ENCODE measurements around the gene LIPN. TPM values are rescaled to one million over a fixed set of nuclear protein-coding genes. Genes with fewer than 3 reads are reported as not detected.

The LIPN gene
- total and polyA plus RNA-seq, 4 donors = 0.07 to 0.25 (median 0.09) TPM; not detected in 1

DNA sequence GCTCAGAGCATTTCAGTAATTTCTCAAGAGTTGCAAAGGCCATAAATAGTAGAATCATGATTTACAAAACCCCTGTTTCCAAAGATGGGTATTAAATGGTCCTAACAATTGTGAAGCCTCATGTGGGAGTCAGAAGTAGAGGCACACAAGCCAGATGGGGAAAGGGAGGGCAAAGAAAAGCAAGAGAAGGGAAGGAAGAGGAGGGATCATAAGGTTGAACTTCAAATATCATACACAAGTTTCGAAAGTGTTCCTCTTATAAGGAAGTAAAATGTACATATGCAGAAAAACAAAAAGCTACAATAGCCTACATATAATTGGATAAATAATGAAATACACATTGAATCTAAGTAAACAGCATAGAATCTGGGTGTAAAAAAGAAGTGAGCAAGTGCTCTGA lies 6.0 kb downstream of the LIPN start:
- no peak overlapping the region for H3K4me3 ChIP-seq (ENCODE audit: low read depth in 1 of 3, low read length in 3 of 3)
- 89% methylated on average over 1 of the region's 1 CpG for WGBS

More for the DNA sequence above, 6.0 kb downstream of the LIPN start:
- no peaks in the 10 kb centered on the region for H3K9me3 ChIP-seq (ENCODE audit: control insufficient read depth in 4 of 4, low read length in 3 of 4)
- no peaks in the 10 kb centered on the region for H3K36me3 ChIP-seq (ENCODE audit: control insufficient read depth in 4 of 4, insufficient read depth in 3 of 4, low read depth in 1 of 4, low read length in 3 of 4)
- H3K27me3 ChIP-seq (ENCODE audit: control insufficient read depth in 4 of 4, insufficient read depth in 4 of 4, low read length in 3 of 4) = no peaks in the 10 kb centered on the region
- H3K27ac ChIP-seq (ENCODE audit: low read depth in 1 of 2, low read length in 2 of 2) = no peak overlapping the region
- DNase-seq (ENCODE audit: low spot score) = no peak
- peaks cover 3 to 15% (median 4%) of the 10 kb centered on the region in 4 donors for H3K4me1 ChIP-seq (ENCODE audit: control insufficient read depth in 4 of 4, insufficient read depth in 4 of 4, low read length in 3 of 4)
- no peak overlapping the region for H3K9ac ChIP-seq (ENCODE audit: low read depth in 1 of 2, low read length in 2 of 2)
- TF ChIP-seq HNF4G (IDR thresholded peaks at IDR 0.05) (no peak), YY1 (IDR thresholded peaks at IDR 0.05) (no peak), SP1 (IDR thresholded peaks at IDR 0.05) (no peak), FOXA1 (IDR thresholded peaks at IDR 0.05) (no peak), ATF3 (IDR thresholded peaks at IDR 0.05) (no peak), FOXA2 (IDR thresholded peaks at IDR 0.05) (no peak), GABPA (IDR thresholded peaks at IDR 0.05 in 1 of 2, conservative IDR thresholded peaks at IDR 0.05 in 1 of 2) (no peak), TAF1 (conservative IDR thresholded peaks at IDR 0.05) (no peak), RXRA (IDR thresholded peaks at IDR 0.05) (no peak), RAD21 (IDR thresholded peaks at IDR 0.05) (no peak), JUND (IDR thresholded peaks at IDR 0.05) (no peak), EGR1 (IDR thresholded peaks at IDR 0.05; ENCODE audit: low read depth in 2 of 2) (no peak), NR2F2 (IDR thresholded peaks at IDR 0.05) (no peak), HNF4A (conservative IDR thresholded peaks at IDR 0.05) (no peak), CTCF (IDR thresholded peaks at IDR 0.05; ENCODE audit: low read depth, low read length, missing input control) (no peak)
- TF ChIP-seq, protein P1, sequence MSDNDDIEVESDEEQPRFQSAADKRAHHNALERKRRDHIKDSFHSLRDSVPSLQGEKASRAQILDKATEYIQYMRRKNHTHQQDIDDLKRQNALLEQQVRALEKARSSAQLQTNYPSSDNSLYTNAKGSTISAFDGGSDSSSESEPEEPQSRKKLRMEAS (IDR thresholded peaks at IDR 0.05) = no peak
- TF ChIP-seq, protein P2, sequence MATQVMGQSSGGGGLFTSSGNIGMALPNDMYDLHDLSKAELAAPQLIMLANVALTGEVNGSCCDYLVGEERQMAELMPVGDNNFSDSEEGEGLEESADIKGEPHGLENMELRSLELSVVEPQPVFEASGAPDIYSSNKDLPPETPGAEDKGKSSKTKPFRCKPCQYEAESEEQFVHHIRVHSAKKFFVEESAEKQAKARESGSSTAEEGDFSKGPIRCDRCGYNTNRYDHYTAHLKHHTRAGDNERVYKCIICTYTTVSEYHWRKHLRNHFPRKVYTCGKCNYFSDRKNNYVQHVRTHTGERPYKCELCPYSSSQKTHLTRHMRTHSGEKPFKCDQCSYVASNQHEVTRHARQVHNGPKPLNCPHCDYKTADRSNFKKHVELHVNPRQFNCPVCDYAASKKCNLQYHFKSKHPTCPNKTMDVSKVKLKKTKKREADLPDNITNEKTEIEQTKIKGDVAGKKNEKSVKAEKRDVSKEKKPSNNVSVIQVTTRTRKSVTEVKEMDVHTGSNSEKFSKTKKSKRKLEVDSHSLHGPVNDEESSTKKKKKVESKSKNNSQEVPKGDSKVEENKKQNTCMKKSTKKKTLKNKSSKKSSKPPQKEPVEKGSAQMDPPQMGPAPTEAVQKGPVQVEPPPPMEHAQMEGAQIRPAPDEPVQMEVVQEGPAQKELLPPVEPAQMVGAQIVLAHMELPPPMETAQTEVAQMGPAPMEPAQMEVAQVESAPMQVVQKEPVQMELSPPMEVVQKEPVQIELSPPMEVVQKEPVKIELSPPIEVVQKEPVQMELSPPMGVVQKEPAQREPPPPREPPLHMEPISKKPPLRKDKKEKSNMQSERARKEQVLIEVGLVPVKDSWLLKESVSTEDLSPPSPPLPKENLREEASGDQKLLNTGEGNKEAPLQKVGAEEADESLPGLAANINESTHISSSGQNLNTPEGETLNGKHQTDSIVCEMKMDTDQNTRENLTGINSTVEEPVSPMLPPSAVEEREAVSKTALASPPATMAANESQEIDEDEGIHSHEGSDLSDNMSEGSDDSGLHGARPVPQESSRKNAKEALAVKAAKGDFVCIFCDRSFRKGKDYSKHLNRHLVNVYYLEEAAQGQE (IDR thresholded peaks at IDR 0.05) = no peak
- TF ChIP-seq, protein P3, sequence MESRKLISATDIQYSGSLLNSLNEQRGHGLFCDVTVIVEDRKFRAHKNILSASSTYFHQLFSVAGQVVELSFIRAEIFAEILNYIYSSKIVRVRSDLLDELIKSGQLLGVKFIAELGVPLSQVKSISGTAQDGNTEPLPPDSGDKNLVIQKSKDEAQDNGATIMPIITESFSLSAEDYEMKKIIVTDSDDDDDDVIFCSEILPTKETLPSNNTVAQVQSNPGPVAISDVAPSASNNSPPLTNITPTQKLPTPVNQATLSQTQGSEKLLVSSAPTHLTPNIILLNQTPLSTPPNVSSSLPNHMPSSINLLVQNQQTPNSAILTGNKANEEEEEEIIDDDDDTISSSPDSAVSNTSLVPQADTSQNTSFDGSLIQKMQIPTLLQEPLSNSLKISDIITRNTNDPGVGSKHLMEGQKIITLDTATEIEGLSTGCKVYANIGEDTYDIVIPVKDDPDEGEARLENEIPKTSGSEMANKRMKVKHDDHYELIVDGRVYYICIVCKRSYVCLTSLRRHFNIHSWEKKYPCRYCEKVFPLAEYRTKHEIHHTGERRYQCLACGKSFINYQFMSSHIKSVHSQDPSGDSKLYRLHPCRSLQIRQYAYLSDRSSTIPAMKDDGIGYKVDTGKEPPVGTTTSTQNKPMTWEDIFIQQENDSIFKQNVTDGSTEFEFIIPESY (IDR thresholded peaks at IDR 0.05) = no peak
